GM12878 (cell line): ENCODE measurements around the gene VPS16. TPM values are rescaled to one million over a fixed set of nuclear protein-coding genes. Genes with fewer than 3 reads are reported as not detected.

Experiments used
- ATAC-seq: fragments of 200-7000 bp; cut with Tn5 transposase; 3 replicates; pipeline ENCODE4 v1.9.1; 2020; ENCODE audit warnings: mild to moderate bottlenecking, moderate library complexity
- BruUV-seq: library from RNA; stranded (reverse); fragments of 400-500 nt; replicated peaks from 2 replicates; lab custom pipeline; 2021; lab: Mats Ljungman, UMichigan
- CTCF ChIA-PET: fragments of 300-600 bp; sonication (Branson Sonifier 250); formaldehyde crosslinking; extraction: SDS; loops from one replicate; lab custom pipeline; 2021; ENCODE audit warnings: inconsistent platforms; lab: Yijun Ruan, JAX
- POLR2A ChIA-PET: fragments of 350-600 bp; formaldehyde crosslinking; extraction: SDS; loops from one replicate; lab custom pipeline; 2021; ENCODE audit warnings: inconsistent platforms; lab: Charles Lee
- RAD21 ChIA-PET: fragments of 300-600 bp; sonication (Branson Sonifier 250); formaldehyde crosslinking; loops from one replicate; lab custom pipeline; 2023; ENCODE audit warnings: antibody characterized with exemption; ENCODE audit not compliant: unreplicated experiment; lab: Charles Lee
- SMC1A ChIA-PET: fragments of 300-600 bp; sonication (Branson Sonifier 250); formaldehyde crosslinking; loops from one replicate; lab custom pipeline; 2023; ENCODE audit not compliant: unreplicated experiment, uncharacterized antibody; lab: Charles Lee
- DNase-seq: peaks from one replicate; pipeline ENCODE4 v3.0.0-alpha.2; 2011; ENCODE audit warnings: low read depth, low spot score
- FAIRE-seq: peaks from 3 replicates; lab custom pipeline; 2011; peaks lifted over from hg19 to GRCh38; lab: Jason Lieb, UNC
- H2AFZ ChIP-seq: 2 replicates; pipeline ENCODE4 v1.6.0; 2011; ENCODE audit warnings: low read depth, low read length, control low read depth; ENCODE audit not compliant: control insufficient read depth
- H3K27ac ChIP-seq: 2 replicates; pipeline ENCODE4 v1.5.1; 2011; ENCODE audit warnings: control low read depth; ENCODE audit not compliant: control insufficient read depth, insufficient read depth
- H3K27me3 ChIP-seq, 2 experiments: replicated peaks in 1 of 2; 2 replicates each; pipeline versions ENCODE4 v1.6.0 to v1.6.1; 2011; ENCODE audit warnings: low read length in 1 of 2; ENCODE audit not compliant: control insufficient read depth in 2 of 2, insufficient read depth in 2 of 2
- H3K36me3 ChIP-seq, 2 experiments: 2 replicates each; pipeline ENCODE4 v1.5.1; 2011; ENCODE audit warnings: low read length in 1 of 2; ENCODE audit not compliant: control insufficient read depth in 2 of 2, insufficient read depth in 2 of 2
- H3K4me1 ChIP-seq: 2 replicates; pipeline ENCODE4 v1.6.1; 2011; ENCODE audit warnings: mild to moderate bottlenecking, low read length, moderate library complexity, mixed read lengths; ENCODE audit not compliant: control insufficient read depth, insufficient read depth
- H3K4me2 ChIP-seq: 2 replicates; pipeline ENCODE4 v1.6.0; 2011; ENCODE audit warnings: control low read depth; ENCODE audit not compliant: control insufficient read depth, insufficient read depth
- H3K4me3 ChIP-seq: fragments of 200-600 bp; sonication (generic); 2 replicates; pipeline ENCODE4 v1.5.1; 2016
- H3K79me2 ChIP-seq: 2 replicates; pipeline ENCODE4 v1.6.0; 2011; ENCODE audit warnings: low read length; ENCODE audit not compliant: control insufficient read depth, insufficient read depth
- H3K9ac ChIP-seq: 2 replicates; pipeline ENCODE4 v1.8.0; 2011; ENCODE audit warnings: low read length, control low read depth, mixed read lengths; ENCODE audit not compliant: control insufficient read depth, insufficient read depth
- H3K9me3 ChIP-seq: replicated peaks from 3 replicates; pipeline ENCODE4 v1.5.1; 2011; ENCODE audit warnings: mild to moderate bottlenecking, low read length; ENCODE audit not compliant: control insufficient read depth, insufficient read depth
- H4K20me1 ChIP-seq: 2 replicates; pipeline ENCODE4 v1.6.0; 2011; ENCODE audit not compliant: control insufficient read depth, insufficient read depth
- ETV6 ChIP-seq, 2 experiments: fragments of 450-650 bp in 1 of 2; IDR thresholded peaks in 1 of 2; conservative IDR thresholded peaks in 1 of 2; 2 replicates each; pipeline ENCODE4 v1.6.1; 2014; ENCODE audit warnings: antibody characterized with exemption in 1 of 2, borderline replicate concordance in 1 of 2, low read depth in 1 of 2, mild to moderate bottlenecking in 1 of 2, moderate library complexity in 1 of 2
- IKZF1 ChIP-seq: fragments of 450-650 bp; conservative IDR thresholded peaks from 2 replicates; pipeline ENCODE4 v1.6.1; 2017; ENCODE audit warnings: antibody characterized with exemption, mild to moderate bottlenecking
- NFYA ChIP-seq: IDR thresholded peaks from 2 replicates; pipeline ENCODE4 v1.6.1; 2011; ENCODE audit warnings: low read depth, mild to moderate bottlenecking, low read length, improper control_type of control experiment, borderline replicate concordance
- NRF1 ChIP-seq: conservative IDR thresholded peaks from 2 replicates; pipeline ENCODE4 v1.6.1; 2011; ENCODE audit warnings: mild to moderate bottlenecking, low read depth, low read length, improper control_type of control experiment
- POU2F2 ChIP-seq: IDR thresholded peaks from 3 replicates; pipeline ENCODE4 v1.6.1; 2011; ENCODE audit warnings: low read depth, mild to moderate bottlenecking, low read length, borderline replicate concordance
- RAD21 ChIP-seq: IDR thresholded peaks from 2 replicates; pipeline ENCODE4 v1.6.1; 2011; ENCODE audit warnings: mild to moderate bottlenecking, low read depth, low read length, moderate library complexity; ENCODE audit not compliant: insufficient read depth
- RB1 ChIP-seq: fragments of 450-650 bp; formaldehyde crosslinking; IDR thresholded peaks from 2 replicates; pipeline ENCODE4 v1.6.1; 2017; ENCODE audit warnings: mild to moderate bottlenecking, borderline replicate concordance
- RBBP5 ChIP-seq: fragments of 200-600 bp; sonication (generic); conservative IDR thresholded peaks from 2 replicates; pipeline ENCODE4 v1.6.1; 2016
- RUNX3 ChIP-seq: IDR thresholded peaks from 2 replicates; pipeline ENCODE4 v1.6.1; 2012; ENCODE audit warnings: low read length, inconsistent platforms
- ZBTB4 ChIP-seq: fragments of 450-650 bp; formaldehyde crosslinking; IDR thresholded peaks from 2 replicates; pipeline ENCODE4 v1.4.0; 2022; ENCODE audit warnings: mild to moderate bottlenecking, moderate library complexity
- ZNF207 ChIP-seq: fragments of 450-650 bp; IDR thresholded peaks from 2 replicates; pipeline ENCODE4 v1.6.1; 2014; ENCODE audit warnings: antibody characterized with exemption, mild to moderate bottlenecking, borderline replicate concordance
- WGBS: methylation state at CpG from one replicate; pipeline ENCODE4 v1.1.6; 2016; ENCODE audit warnings: low lambda C conversion rate; ENCODE audit not compliant: insufficient replicate concordance, insufficient coverage; ENCODE audit errors: missing lambda C conversion rate; 5-methylcytosine and 5-hydroxymethylcytosine counted together
- in situ Hi-C: fragments of 300-500 bp; cut with MboI; formaldehyde crosslinking; loops from 9 replicates; pipeline ENCODE4 v1.14.3; 2018; ENCODE audit warnings: mixed read lengths
- intact Hi-C: fragments of 100-400 bp; cut with micrococcal nuclease; formaldehyde crosslinking; loops from one replicate; pipeline ENCODE4 v1.14.2; 2022; ENCODE audit not compliant: unreplicated experiment
- polyA plus RNA-seq, 11 experiments: library from polyadenylated mRNA; depleted of rRNA in 4 of 11; unstranded in 6 of 11; stranded (reverse) in 5 of 11; fragments of >200 nt; fragmentation: Nextera tagmentation in 4 of 11; fragmentation: Illumina TruSeq in 1 of 11; extraction: Ambion mirVana in 4 of 11; extraction: Trizol in 1 of 11; gene quantifications; 1 replicate in 1 of 11; 2 replicates in 10 of 11; pipeline versions ENCODE4 v1.2.1 to v1.2.3, GENCODE V29; 2011 to 2016; ENCODE audit warnings: inconsistent platforms in 2 of 11, missing spikeins in 2 of 11, low read depth in 1 of 11
- total RNA-seq, 4 experiments: library from RNA; depleted of rRNA in 3 of 4; stranded (reverse); fragments of >200 nt in 3 of 4; fragmentation: Illumina TruSeq in 1 of 4; extraction: Trizol in 1 of 4; gene quantifications; 2 replicates each; pipeline versions ENCODE4 v1.2.1 to v1.2.3, GENCODE V29; 2013 to 2021
- TF ChIP-seq, protein P1 (sequence below): fragments of 450-650 bp; IDR thresholded peaks from 2 replicates; pipeline ENCODE4 v1.6.1; 2017; ENCODE audit warnings: antibody characterized with exemption, mild to moderate bottlenecking, moderate library complexity

The VPS16 gene
- total and polyA plus RNA-seq, 10 of the 15 experiments (the other 5 are each of a cell fraction or from before 2014, with no cell fraction given), result 8.4 to 37.5 (median 26.4) TPM

GRCh38 chr20:2822073-2822472 is 18.5 kb upstream of the VPS16 start:
- ChIA-PET SMC1A (interaction anchor here (1.5 kb wide), 1 partner anchor 10 kb away, joined by 4 read pairs; no protein-coding TSS in a partner anchor), CTCF (no interaction called here), RAD21 (no interaction called here), POLR2A (no interaction called here)
- H3K79me2 ChIP-seq, result no peaks in the 10 kb centered on the region
- DNase-seq (no peak), ATAC-seq (no peak; the same call in 2 of the 3 replicates), FAIRE-seq (peak; percentile 47)
- H3K4me3 ChIP-seq, result no peak overlapping the region
- H3K4me1 ChIP-seq, result no peaks in the 10 kb centered on the region; the same call in 1 of the 2 replicates
- 11% methylated on average over 5 of the region's 5 CpGs for WGBS
- no peak overlapping the region for H2AFZ ChIP-seq
- H3K4me2 ChIP-seq, result no peak overlapping the region
- no peaks in the 10 kb centered on the region for H3K9me3 ChIP-seq
- intact Hi-C loops, result no loop called here
- TF ChIP-seq RBBP5 (no peak), IKZF1 (no peak), ETV6 (conservative IDR thresholded peaks at IDR 0.05 in 1 of 2, IDR thresholded peaks at IDR 0.05 in 1 of 2; ENCODE audit: borderline replicate concordance in 1 of 2, low read depth in 1 of 2) (no peak), NFYA (no peak), ZNF207 (no peak), RUNX3 (peak; percentile 69)
- no peaks in the 10 kb centered on the region for H3K27me3 ChIP-seq
- H4K20me1 ChIP-seq, result no peaks in the 10 kb centered on the region
- no peak overlapping the region for H3K27ac ChIP-seq
- in situ Hi-C loops, result loop anchor here (5.0 kb wide), 1 partner anchor 1215 kb away; no protein-coding TSS in a partner anchor
- H3K9ac ChIP-seq, result no peak overlapping the region
- BruUV-seq, result no TSS peak
- no peaks in the 10 kb centered on the region for H3K36me3 ChIP-seq

DNA sequence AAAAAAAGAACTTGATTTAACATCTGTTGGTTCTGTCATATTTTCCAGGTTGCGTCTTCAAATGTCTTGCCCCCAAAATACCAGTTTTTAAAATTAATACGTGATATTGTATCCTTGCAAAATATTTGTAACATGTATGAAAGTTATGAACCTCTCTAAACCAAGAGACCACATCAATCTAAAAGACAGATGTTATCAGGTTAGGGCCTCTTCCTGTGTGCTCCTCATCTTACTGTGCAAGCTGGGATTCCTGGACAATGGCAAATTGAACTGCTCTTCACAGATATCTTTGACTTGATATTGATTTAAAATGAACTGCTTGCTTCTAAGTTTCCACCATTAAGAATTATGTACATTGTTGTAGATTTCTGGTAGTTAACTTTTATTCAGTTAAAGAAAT is 14.8 kb upstream of the VPS16 start:
- no peaks in the 10 kb centered on the region for H4K20me1 ChIP-seq
- no peak overlapping the region for H3K4me2 ChIP-seq
- ChIA-PET CTCF (no interaction called here), RAD21 (no interaction called here), SMC1A (no interaction called here), POLR2A (no interaction called here)
- no peak overlapping the region for H2AFZ ChIP-seq
- no peaks in the 10 kb centered on the region for H3K9me3 ChIP-seq
- H3K27ac ChIP-seq, result no peak overlapping the region
- no peaks in the 10 kb centered on the region for H3K79me2 ChIP-seq
- no peaks in the 10 kb centered on the region for H3K36me3 ChIP-seq
- BruUV-seq, result no TSS peak
- H3K4me3 ChIP-seq, result no peak overlapping the region
- ATAC-seq (no peak), FAIRE-seq (no peak), DNase-seq (no peak)
- in situ Hi-C loops (no loop called here), intact Hi-C loops (no loop called here)
- H3K4me1 ChIP-seq, result no peaks in the 10 kb centered on the region; the same call in 1 of the 2 replicates
- no peak overlapping the region for H3K9ac ChIP-seq
- no peaks in the 10 kb centered on the region for H3K27me3 ChIP-seq
- WGBS, result 63% methylated on average over 2 of the region's 2 CpGs
- TF ChIP-seq POU2F2 (no peak), RAD21 (no peak), NRF1 (no peak), RB1 (no peak), RBBP5 (no peak), ZBTB4 (no peak)
- TF ChIP-seq, protein P1, sequence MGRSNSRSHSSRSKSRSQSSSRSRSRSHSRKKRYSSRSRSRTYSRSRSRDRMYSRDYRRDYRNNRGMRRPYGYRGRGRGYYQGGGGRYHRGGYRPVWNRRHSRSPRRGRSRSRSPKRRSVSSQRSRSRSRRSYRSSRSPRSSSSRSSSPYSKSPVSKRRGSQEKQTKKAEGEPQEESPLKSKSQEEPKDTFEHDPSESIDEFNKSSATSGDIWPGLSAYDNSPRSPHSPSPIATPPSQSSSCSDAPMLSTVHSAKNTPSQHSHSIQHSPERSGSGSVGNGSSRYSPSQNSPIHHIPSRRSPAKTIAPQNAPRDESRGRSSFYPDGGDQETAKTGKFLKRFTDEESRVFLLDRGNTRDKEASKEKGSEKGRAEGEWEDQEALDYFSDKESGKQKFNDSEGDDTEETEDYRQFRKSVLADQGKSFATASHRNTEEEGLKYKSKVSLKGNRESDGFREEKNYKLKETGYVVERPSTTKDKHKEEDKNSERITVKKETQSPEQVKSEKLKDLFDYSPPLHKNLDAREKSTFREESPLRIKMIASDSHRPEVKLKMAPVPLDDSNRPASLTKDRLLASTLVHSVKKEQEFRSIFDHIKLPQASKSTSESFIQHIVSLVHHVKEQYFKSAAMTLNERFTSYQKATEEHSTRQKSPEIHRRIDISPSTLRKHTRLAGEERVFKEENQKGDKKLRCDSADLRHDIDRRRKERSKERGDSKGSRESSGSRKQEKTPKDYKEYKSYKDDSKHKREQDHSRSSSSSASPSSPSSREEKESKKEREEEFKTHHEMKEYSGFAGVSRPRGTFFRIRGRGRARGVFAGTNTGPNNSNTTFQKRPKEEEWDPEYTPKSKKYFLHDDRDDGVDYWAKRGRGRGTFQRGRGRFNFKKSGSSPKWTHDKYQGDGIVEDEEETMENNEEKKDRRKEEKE, result no peak
